GM18517 (cell line): ENCODE results near the gene KIF3A.
A peak's percentile ranks its signal among the peaks of the same experiment; 100 is the strongest.

ENCODE experiments used
- ATAC-seq: cut with Tn5 transposase; IDR thresholded peaks from one replicate; pipeline ENCODE4 v1.9.1; 2021; ENCODE audit warnings: mild to moderate bottlenecking, moderate library complexity; ENCODE audit not compliant: unreplicated experiment

The KIF3A gene

GRCh38 chr5:132679717-132680380 lies 57.5 kb downstream of the KIF3A start:
- no peak for ATAC-seq

GRCh38 chr5:132679166-132679565 lies 58.2 kb downstream of the KIF3A start:
- no peak for ATAC-seq

- no peak for ATAC-seq
Measured at GRCh38 chr5:132678735-132679134, 58.6 kb downstream of the KIF3A start.

GRCh38 chr5:132677682-132678400 lies 59.5 kb downstream of the KIF3A start:
- ATAC-seq = no peak

- ATAC-seq = no peak
Measured at GRCh38 chr5:132677191-132677590, 60.2 kb downstream of the KIF3A start.

GRCh38 chr5:132675936-132676689 lies 61.2 kb downstream of the KIF3A start:
- no peak for ATAC-seq

GRCh38 chr5:132674671-132675506 lies 62.5 kb downstream of the KIF3A start:
- peak; percentile 80 for ATAC-seq

GRCh38 chr5:132673939-132674630 lies 63.3 kb downstream of the KIF3A start, which contains the start of gene IL4:
TSS of gene IL4 (plus strand) at chr5:132673989. CDS start at chr5:132674051, 62 bp downstream.
- ATAC-seq = no peak

GRCh38 chr5:132673488-132673887 lies 63.9 kb downstream of the KIF3A start:
- no peak for ATAC-seq

- ATAC-seq = no peak
Measured at GRCh38 chr5:132671000-132671399, 66.3 kb downstream of the KIF3A start.

GRCh38 chr5:132669966-132670882 lies 67.1 kb downstream of the KIF3A start:
- ATAC-seq = no peak

- no peak for ATAC-seq
Measured at GRCh38 chr5:132669455-132669820, 67.9 kb downstream of the KIF3A start.

- ATAC-seq = no peak
Measured at GRCh38 chr5:132668706-132669454, 68.5 kb downstream of the KIF3A start.

- no peak for ATAC-seq
Measured at GRCh38 chr5:132667761-132668705, 69.3 kb downstream of the KIF3A start.

GRCh38 chr5:132667309-132667708 lies 70.0 kb downstream of the KIF3A start:
- ATAC-seq = no peak

GRCh38 chr5:132666310-132667123 lies 70.8 kb downstream of the KIF3A start:
- no peak for ATAC-seq
